Activated naive CD8-positive, alpha-beta T cell (primary cell): ENCODE results near the gene GPR150.

ENCODE experiments used
- H3K27ac Mint-ChIP-seq: one replicate; pipeline ENCODE4 v1.8.0; 2021; ENCODE audit warnings: mixed read lengths
- H3K27me3 Mint-ChIP-seq: one replicate; pipeline ENCODE4 v1.8.0; 2021; ENCODE audit warnings: mixed read lengths
- H3K36me3 Mint-ChIP-seq: one replicate; pipeline ENCODE4 v1.8.0; 2021; ENCODE audit warnings: mixed read lengths
- H3K4me1 Mint-ChIP-seq: one replicate; pipeline ENCODE4 v1.8.0; 2021; ENCODE audit warnings: low read depth, mixed read lengths
- H3K4me3 Mint-ChIP-seq: one replicate; pipeline ENCODE4 v1.8.0; 2021; ENCODE audit warnings: mild to moderate bottlenecking, mixed read lengths
- H3K9me3 Mint-ChIP-seq: one replicate; pipeline ENCODE4 v1.8.0; 2021; ENCODE audit warnings: low read depth, mixed read lengths

The GPR150 gene

GRCh38 chr5:95620030-95620869 lies at the start of gene GPR150:
Gene GPR150, plus strand, starts transcription at chr5:95620087. Its CDS starts 189 bp downstream, at chr5:95620276.
- peak within 1 kb of the TSS; percentile 87 for H3K27ac Mint-ChIP-seq
- no peaks in the 10 kb centered on the region for H3K36me3 Mint-ChIP-seq
- peak within 1 kb of the TSS; percentile 94 for H3K4me3 Mint-ChIP-seq
- H3K9me3 Mint-ChIP-seq, result no peaks in the 10 kb centered on the region
- peaks cover 43% of the 10 kb centered on the region for H3K4me1 Mint-ChIP-seq
- H3K27me3 Mint-ChIP-seq, result no peaks in the 10 kb centered on the region

GRCh38 chr5:95572016-95572415 lies 47.9 kb upstream of the GPR150 start:
- H3K9me3 Mint-ChIP-seq, result no peaks in the 10 kb centered on the region
- H3K4me1 Mint-ChIP-seq, result no peaks in the 10 kb centered on the region
- peaks cover 43% of the 10 kb centered on the region for H3K36me3 Mint-ChIP-seq
- H3K27ac Mint-ChIP-seq, result no peak overlapping the region
- H3K27me3 Mint-ChIP-seq, result no peaks in the 10 kb centered on the region
- H3K4me3 Mint-ChIP-seq, result no peak overlapping the region

GRCh38 chr5:95581576-95581975 lies 38.3 kb upstream of the GPR150 start:
- no peak overlapping the region for H3K27ac Mint-ChIP-seq
- peaks cover 8% of the 10 kb centered on the region for H3K36me3 Mint-ChIP-seq
- H3K9me3 Mint-ChIP-seq, result no peaks in the 10 kb centered on the region
- no peaks in the 10 kb centered on the region for H3K27me3 Mint-ChIP-seq
- no peak overlapping the region for H3K4me3 Mint-ChIP-seq
- no peaks in the 10 kb centered on the region for H3K4me1 Mint-ChIP-seq

- peaks cover 10% of the 10 kb centered on the region for H3K36me3 Mint-ChIP-seq
- H3K4me1 Mint-ChIP-seq, result no peaks in the 10 kb centered on the region
- H3K9me3 Mint-ChIP-seq, result no peaks in the 10 kb centered on the region
- no peaks in the 10 kb centered on the region for H3K27me3 Mint-ChIP-seq
- no peak overlapping the region for H3K4me3 Mint-ChIP-seq
- H3K27ac Mint-ChIP-seq, result no peak overlapping the region
Observed at GRCh38 chr5:95583992-95584391, 35.9 kb upstream of the GPR150 start.

- Mint-ChIP-seq H3K4me1 (peaks cover 22% of the 10 kb centered on the region), H3K4me3 (no peak overlapping the region), H3K36me3 (peaks cover 11% of the 10 kb centered on the region), H3K9me3 (no peaks in the 10 kb centered on the region), H3K27me3 (no peaks in the 10 kb centered on the region), H3K27ac (peak overlapping the region; percentile 59)
Observed at GRCh38 chr5:95590880-95591279, 29.0 kb upstream of the GPR150 start.

GRCh38 chr5:95591490-95591901 lies 28.4 kb upstream of the GPR150 start:
- Mint-ChIP-seq H3K4me1 (peaks cover 22% of the 10 kb centered on the region), H3K4me3 (no peak overlapping the region), H3K9me3 (no peaks in the 10 kb centered on the region), H3K36me3 (peaks cover 11% of the 10 kb centered on the region), H3K27me3 (no peaks in the 10 kb centered on the region), H3K27ac (peak overlapping the region; percentile 22)

GRCh38 chr5:95595289-95595931 lies 24.5 kb upstream of the GPR150 start:
- H3K36me3 Mint-ChIP-seq, result peaks cover 11% of the 10 kb centered on the region
- peaks cover 17% of the 10 kb centered on the region for H3K4me1 Mint-ChIP-seq
- H3K4me3 Mint-ChIP-seq, result no peak overlapping the region
- no peaks in the 10 kb centered on the region for H3K27me3 Mint-ChIP-seq
- H3K9me3 Mint-ChIP-seq, result no peaks in the 10 kb centered on the region
- no peak overlapping the region for H3K27ac Mint-ChIP-seq

GRCh38 chr5:95599252-95599651 lies 20.6 kb upstream of the GPR150 start:
- peaks cover 10% of the 10 kb centered on the region for H3K36me3 Mint-ChIP-seq
- no peak overlapping the region for H3K4me3 Mint-ChIP-seq
- no peaks in the 10 kb centered on the region for H3K9me3 Mint-ChIP-seq
- H3K27ac Mint-ChIP-seq, result no peak overlapping the region
- H3K4me1 Mint-ChIP-seq, result no peaks in the 10 kb centered on the region
- H3K27me3 Mint-ChIP-seq, result no peaks in the 10 kb centered on the region

GRCh38 chr5:95600557-95600956 lies 19.3 kb upstream of the GPR150 start:
- Mint-ChIP-seq H3K27ac (no peak overlapping the region), H3K4me3 (no peak overlapping the region), H3K4me1 (no peaks in the 10 kb centered on the region), H3K27me3 (no peaks in the 10 kb centered on the region), H3K36me3 (peaks cover 10% of the 10 kb centered on the region), H3K9me3 (no peaks in the 10 kb centered on the region)

GRCh38 chr5:95605786-95606185 lies 14.1 kb upstream of the GPR150 start:
- H3K9me3 Mint-ChIP-seq, result no peaks in the 10 kb centered on the region
- H3K27me3 Mint-ChIP-seq, result no peaks in the 10 kb centered on the region
- H3K4me1 Mint-ChIP-seq, result no peaks in the 10 kb centered on the region
- H3K4me3 Mint-ChIP-seq, result no peak overlapping the region
- peaks cover 12% of the 10 kb centered on the region for H3K36me3 Mint-ChIP-seq
- H3K27ac Mint-ChIP-seq, result no peak overlapping the region

- Mint-ChIP-seq H3K36me3 (peaks cover 10% of the 10 kb centered on the region), H3K4me3 (no peak overlapping the region), H3K27me3 (no peaks in the 10 kb centered on the region), H3K27ac (no peak overlapping the region), H3K4me1 (no peaks in the 10 kb centered on the region), H3K9me3 (no peaks in the 10 kb centered on the region)
Observed at GRCh38 chr5:95606419-95606818, 13.5 kb upstream of the GPR150 start.

GRCh38 chr5:95609711-95610110 lies 10.2 kb upstream of the GPR150 start:
- Mint-ChIP-seq H3K27ac (no peak overlapping the region), H3K9me3 (peaks cover 6% of the 10 kb centered on the region), H3K27me3 (no peaks in the 10 kb centered on the region), H3K36me3 (peaks cover 13% of the 10 kb centered on the region), H3K4me1 (no peaks in the 10 kb centered on the region), H3K4me3 (no peak overlapping the region)

GRCh38 chr5:95610546-95610945 lies 9.3 kb upstream of the GPR150 start:
- H3K9me3 Mint-ChIP-seq, result peaks cover 6% of the 10 kb centered on the region

GRCh38 chr5:95611396-95611795 lies 8.5 kb upstream of the GPR150 start:
- Mint-ChIP-seq H3K4me1 (peaks cover 6% of the 10 kb centered on the region), H3K36me3 (peaks cover 16% of the 10 kb centered on the region), H3K27ac (no peak overlapping the region), H3K4me3 (no peak overlapping the region), H3K9me3 (peaks cover 6% of the 10 kb centered on the region), H3K27me3 (no peaks in the 10 kb centered on the region)

More at GRCh38 chr5:95610546-95610945, 9.3 kb upstream of the GPR150 start:
- Mint-ChIP-seq H3K4me3 (no peak overlapping the region), H3K36me3 (peaks cover 16% of the 10 kb centered on the region), H3K27me3 (no peaks in the 10 kb centered on the region), H3K27ac (no peak overlapping the region), H3K4me1 (peaks cover 6% of the 10 kb centered on the region)

GRCh38 chr5:95613514-95613913 lies 6.4 kb upstream of the GPR150 start:
- Mint-ChIP-seq H3K27me3 (no peaks in the 10 kb centered on the region), H3K27ac (no peak overlapping the region), H3K4me3 (no peak overlapping the region), H3K36me3 (peaks cover 11% of the 10 kb centered on the region), H3K9me3 (peaks cover 6% of the 10 kb centered on the region), H3K4me1 (peaks cover 11% of the 10 kb centered on the region)
